DOHH2 (cell line): ENCODE measurements around the gene HDC.

ENCODE experiments used
- H3F3A ChIP-seq: fragments of 200-600 bp; sonication (generic), shearing (Covaris generic); 2 replicates; pipeline ENCODE4 v1.6.0; 2016; ENCODE audit warnings: antibody characterized with exemption, mild to moderate bottlenecking; ENCODE audit not compliant: control insufficient read depth, insufficient read depth
- H3K27ac ChIP-seq: fragments of 200-600 bp; sonication (generic); 2 replicates; pipeline ENCODE4 v1.5.1; 2014; ENCODE audit warnings: low read depth, mild to moderate bottlenecking, low read length, moderate library complexity
- H3K27me3 ChIP-seq: fragments of 200-600 bp; sonication (generic); 2 replicates; pipeline ENCODE4 v1.6.1; 2014; ENCODE audit warnings: mild to moderate bottlenecking, low read length, mixed read lengths; ENCODE audit not compliant: control insufficient read depth
- H3K36me3 ChIP-seq: fragments of 200-600 bp; sonication (generic); 2 replicates; pipeline ENCODE4 v1.6.1; 2014; ENCODE audit warnings: mild to moderate bottlenecking, low read length, moderate library complexity, mixed read lengths; ENCODE audit not compliant: control insufficient read depth
- H3K4me1 ChIP-seq: fragments of 200-600 bp; sonication (generic); 2 replicates; pipeline ENCODE4 v1.6.1; 2014; ENCODE audit warnings: mild to moderate bottlenecking, low read length, mixed read lengths; ENCODE audit not compliant: control insufficient read depth
- H3K4me2 ChIP-seq: fragments of 200-600 bp; sonication (generic); 2 replicates; pipeline ENCODE4 v1.6.0; 2014; ENCODE audit warnings: mild to moderate bottlenecking, low read length, moderate library complexity
- H3K4me3 ChIP-seq: fragments of 200-600 bp; sonication (generic); 2 replicates; pipeline ENCODE4 v1.5.1; 2014; ENCODE audit warnings: mild to moderate bottlenecking, low read length, mixed read lengths
- H3K79me2 ChIP-seq: fragments of 200-600 bp; sonication (generic); 2 replicates; pipeline ENCODE4 v1.6.1; 2014; ENCODE audit warnings: mild to moderate bottlenecking, low read length, mixed read lengths; ENCODE audit not compliant: control insufficient read depth
- H3K9me2 ChIP-seq: fragments of 200-600 bp; sonication (generic); replicated peaks from 2 replicates; pipeline ENCODE4 v1.6.1; 2014; ENCODE audit warnings: mild to moderate bottlenecking, low read length, mixed read lengths; ENCODE audit not compliant: control insufficient read depth
- H3K9me3 ChIP-seq: fragments of 200-600 bp; sonication (generic); 2 replicates; pipeline ENCODE4 v1.6.1; 2014; ENCODE audit warnings: antibody characterized with exemption, low read length, mixed read lengths; ENCODE audit not compliant: control insufficient read depth, insufficient read depth
- H4K20me1 ChIP-seq: fragments of 200-600 bp; sonication (generic); 2 replicates; pipeline ENCODE4 v1.6.0; 2014; ENCODE audit warnings: low read depth, mild to moderate bottlenecking, antibody characterized with exemption, low read length, moderate library complexity; ENCODE audit not compliant: control insufficient read depth, insufficient read depth
- EZH2phosphoT487 ChIP-seq: fragments of 200-600 bp; sonication (generic); IDR thresholded peaks from 2 replicates; pipeline ENCODE4 v1.6.1; 2017; ENCODE audit warnings: borderline replicate concordance, mild to moderate bottlenecking, antibody characterized with exemption, low read length, moderate library complexity, mixed read lengths
- TF ChIP-seq, protein P1 (sequence below): fragments of 200-600 bp; sonication (generic); IDR thresholded peaks from one replicate; pipeline ENCODE4 v1.5.1; 2014; ENCODE audit warnings: antibody characterized with exemption, mild to moderate bottlenecking, low read depth, low read length; ENCODE audit not compliant: poor library complexity, severe bottlenecking

The HDC gene

DNA sequence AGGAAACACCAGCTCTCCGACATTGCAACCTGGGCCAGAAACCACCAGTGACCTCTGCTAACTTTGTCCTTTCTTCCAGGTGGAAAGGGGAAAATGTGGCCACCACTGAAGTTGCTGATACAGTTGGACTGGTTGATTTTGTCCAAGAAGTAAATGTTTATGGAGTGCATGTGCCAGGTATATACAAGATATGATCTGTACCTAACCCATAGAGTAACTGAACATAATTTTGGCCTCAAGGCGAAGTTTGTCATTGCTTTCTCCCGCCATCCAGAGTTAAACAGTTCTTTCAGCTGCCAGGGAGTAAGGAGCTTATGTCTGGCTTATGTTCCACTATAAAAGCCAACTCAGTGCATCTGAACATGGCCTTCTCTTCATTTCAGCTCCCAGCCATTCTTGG lies 36.7 kb downstream of the HDC start:
- H4K20me1 ChIP-seq, result no peaks in the 10 kb centered on the region
- H3K36me3 ChIP-seq, result no peaks in the 10 kb centered on the region
- no peaks in the 10 kb centered on the region for H3K4me1 ChIP-seq
- H3K27ac ChIP-seq, result no peak overlapping the region
- no peak for TF ChIP-seq EZH2phosphoT487
- TF ChIP-seq, protein P1, sequence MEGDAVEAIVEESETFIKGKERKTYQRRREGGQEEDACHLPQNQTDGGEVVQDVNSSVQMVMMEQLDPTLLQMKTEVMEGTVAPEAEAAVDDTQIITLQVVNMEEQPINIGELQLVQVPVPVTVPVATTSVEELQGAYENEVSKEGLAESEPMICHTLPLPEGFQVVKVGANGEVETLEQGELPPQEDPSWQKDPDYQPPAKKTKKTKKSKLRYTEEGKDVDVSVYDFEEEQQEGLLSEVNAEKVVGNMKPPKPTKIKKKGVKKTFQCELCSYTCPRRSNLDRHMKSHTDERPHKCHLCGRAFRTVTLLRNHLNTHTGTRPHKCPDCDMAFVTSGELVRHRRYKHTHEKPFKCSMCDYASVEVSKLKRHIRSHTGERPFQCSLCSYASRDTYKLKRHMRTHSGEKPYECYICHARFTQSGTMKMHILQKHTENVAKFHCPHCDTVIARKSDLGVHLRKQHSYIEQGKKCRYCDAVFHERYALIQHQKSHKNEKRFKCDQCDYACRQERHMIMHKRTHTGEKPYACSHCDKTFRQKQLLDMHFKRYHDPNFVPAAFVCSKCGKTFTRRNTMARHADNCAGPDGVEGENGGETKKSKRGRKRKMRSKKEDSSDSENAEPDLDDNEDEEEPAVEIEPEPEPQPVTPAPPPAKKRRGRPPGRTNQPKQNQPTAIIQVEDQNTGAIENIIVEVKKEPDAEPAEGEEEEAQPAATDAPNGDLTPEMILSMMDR, result no peak
- no peak overlapping the region for H3K4me2 ChIP-seq
- no peaks in the 10 kb centered on the region for H3K79me2 ChIP-seq
- no peaks in the 10 kb centered on the region for H3K9me3 ChIP-seq
- H3K27me3 ChIP-seq, result no peaks in the 10 kb centered on the region
- no peaks in the 10 kb centered on the region for H3K9me2 ChIP-seq
- H3F3A ChIP-seq, result no peaks in the 10 kb centered on the region
- H3K4me3 ChIP-seq, result no peak overlapping the region

DNA sequence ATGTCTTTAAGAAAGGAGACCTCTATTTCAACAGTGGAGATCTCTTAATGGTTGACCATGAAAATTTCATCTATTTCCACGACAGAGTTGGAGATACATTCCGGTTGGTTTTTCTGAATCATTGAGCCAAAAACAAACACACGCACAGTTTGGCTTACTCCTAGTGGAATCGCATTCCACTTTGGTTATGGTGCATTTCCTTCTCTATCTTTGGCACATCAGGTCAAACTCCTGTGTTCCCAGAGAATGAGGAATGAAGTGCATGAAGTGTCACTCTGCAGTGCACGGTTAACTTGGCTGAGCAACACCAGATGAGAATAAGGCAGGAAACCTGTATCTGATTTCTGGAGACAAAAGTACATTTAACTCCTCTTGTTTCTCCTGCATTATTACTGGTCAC lies 38.5 kb downstream of the HDC start:
- H3F3A ChIP-seq, result no peaks in the 10 kb centered on the region
- no peak overlapping the region for H3K4me2 ChIP-seq
- no peaks in the 10 kb centered on the region for H3K9me2 ChIP-seq
- no peak overlapping the region for H3K4me3 ChIP-seq
- H4K20me1 ChIP-seq, result no peaks in the 10 kb centered on the region
- TF ChIP-seq EZH2phosphoT487, result no peak
- H3K79me2 ChIP-seq, result no peaks in the 10 kb centered on the region
- H3K36me3 ChIP-seq, result no peaks in the 10 kb centered on the region
- no peak overlapping the region for H3K27ac ChIP-seq
- no peaks in the 10 kb centered on the region for H3K9me3 ChIP-seq
- H3K4me1 ChIP-seq, result peaks cover 4% of the 10 kb centered on the region; the same call in 1 of the 2 replicates
- no peaks in the 10 kb centered on the region for H3K27me3 ChIP-seq

DNA sequence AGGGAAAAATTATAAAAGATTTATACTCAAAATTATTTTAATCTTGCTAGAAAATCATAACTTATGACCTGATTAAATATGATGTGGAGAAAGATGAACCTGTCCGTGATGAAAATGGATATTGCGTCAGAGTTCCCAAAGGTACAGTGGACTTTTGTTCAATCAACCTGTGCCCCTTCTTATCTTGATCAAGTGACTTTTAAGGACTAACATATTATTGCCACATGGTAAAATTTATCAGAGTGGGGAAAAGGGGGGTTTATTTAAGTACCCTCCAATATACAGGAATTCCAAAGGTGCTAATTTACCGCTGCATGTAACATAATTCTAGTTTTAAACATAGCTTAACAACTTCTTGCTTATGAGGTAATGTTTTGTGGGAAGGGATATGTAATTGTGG lies 39.6 kb downstream of the HDC start:
- no peak for TF ChIP-seq EZH2phosphoT487
- TF ChIP-seq, protein P1, result no peak
- no peaks in the 10 kb centered on the region for H3K9me3 ChIP-seq
- H3K4me3 ChIP-seq, result no peak overlapping the region
- H3K27me3 ChIP-seq, result no peaks in the 10 kb centered on the region
- H3K36me3 ChIP-seq, result no peaks in the 10 kb centered on the region
- no peak overlapping the region for H3K4me2 ChIP-seq
- peaks cover 4% of the 10 kb centered on the region; the same call in 1 of the 2 replicates for H3K4me1 ChIP-seq
- no peak overlapping the region for H3K27ac ChIP-seq
- H3K79me2 ChIP-seq, result no peaks in the 10 kb centered on the region
- H3K9me2 ChIP-seq, result no peaks in the 10 kb centered on the region
- H3F3A ChIP-seq, result no peaks in the 10 kb centered on the region
- H4K20me1 ChIP-seq, result no peaks in the 10 kb centered on the region

DNA sequence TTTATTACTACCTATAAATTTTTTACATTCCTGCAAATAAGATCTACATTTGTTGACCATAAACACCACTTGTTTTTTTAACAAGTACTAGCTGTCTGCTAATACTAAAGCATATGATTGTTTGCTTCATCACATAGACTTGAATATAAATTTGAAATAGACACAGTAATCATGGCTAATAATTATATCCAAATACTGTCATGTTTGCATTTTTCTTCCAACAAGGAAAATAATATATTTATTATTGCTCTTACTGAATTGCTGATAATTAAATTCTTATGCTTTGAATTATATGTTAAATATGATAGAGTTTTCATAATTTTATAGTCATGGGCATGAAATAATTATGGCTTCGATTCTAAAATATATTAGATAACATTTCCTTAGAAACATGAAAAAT lies 40.5 kb downstream of the HDC start:
- Histone ChIP-seq H3F3A (no peaks in the 10 kb centered on the region), H3K4me1 (peaks cover 4% of the 10 kb centered on the region; the same call in 1 of the 2 replicates), H3K27ac (no peak overlapping the region), H3K9me3 (no peaks in the 10 kb centered on the region), H4K20me1 (no peaks in the 10 kb centered on the region), H3K4me2 (no peak overlapping the region), H3K36me3 (no peaks in the 10 kb centered on the region), H3K4me3 (no peak overlapping the region), H3K27me3 (no peaks in the 10 kb centered on the region), H3K79me2 (no peaks in the 10 kb centered on the region), H3K9me2 (no peaks in the 10 kb centered on the region)
- no peak for TF ChIP-seq EZH2phosphoT487
